OCI-LY3 (cell line): Measurements from ENCODE around the gene ATXN7L3.

Experiments used
- EZH2phosphoT487 ChIP-seq: fragments of 200-600 bp; shearing (Covaris generic); IDR thresholded peaks from 2 replicates; pipeline ENCODE4 v1.6.1; 2018; ENCODE audit warnings: antibody characterized with exemption, mixed run types, low read depth
- TF ChIP-seq, protein P1 (sequence below): fragments of 200-600, 300-600 bp; sonication (generic); IDR thresholded peaks from 2 replicates; pipeline ENCODE4 v1.5.1; 2014; ENCODE audit warnings: antibody characterized with exemption, low read length, low read depth

DNA sequence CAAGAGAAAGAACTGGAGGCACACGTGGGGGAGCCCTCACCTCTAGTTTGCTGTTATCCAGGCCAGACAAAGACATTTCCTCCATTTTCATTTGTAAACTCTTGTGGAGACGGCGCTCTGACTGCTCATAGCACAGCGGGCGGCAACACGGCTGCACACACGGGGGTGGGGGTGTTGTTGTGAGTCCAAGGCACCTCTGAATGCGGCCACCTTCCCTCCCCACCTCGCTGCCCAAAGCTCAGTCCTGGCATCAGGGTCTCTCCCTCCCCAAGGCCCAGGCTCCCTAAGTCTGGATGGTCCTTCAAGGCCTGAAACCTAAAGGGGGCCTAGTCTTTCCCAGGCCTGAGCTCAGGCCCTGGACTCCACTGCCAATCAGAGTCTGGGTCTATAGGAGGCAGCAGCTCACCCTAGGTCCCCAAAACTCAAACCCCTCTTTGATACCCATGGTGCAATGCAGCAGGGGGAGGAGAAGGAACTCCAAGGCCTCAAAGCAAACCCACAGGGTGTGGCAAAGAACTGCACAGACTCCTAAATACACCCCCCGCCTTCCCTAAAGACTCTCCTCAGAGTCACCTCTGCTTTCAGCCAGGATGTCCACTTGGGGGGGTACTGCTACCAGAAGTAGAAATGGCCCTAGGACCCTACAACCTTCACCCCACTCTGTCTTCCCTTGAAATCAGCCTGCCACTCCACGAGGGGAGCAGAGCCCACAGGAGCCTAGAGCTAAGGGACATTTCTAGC lies 1.5 kb downstream of the ATXN7L3 start:
- TF ChIP-seq, protein P1, sequence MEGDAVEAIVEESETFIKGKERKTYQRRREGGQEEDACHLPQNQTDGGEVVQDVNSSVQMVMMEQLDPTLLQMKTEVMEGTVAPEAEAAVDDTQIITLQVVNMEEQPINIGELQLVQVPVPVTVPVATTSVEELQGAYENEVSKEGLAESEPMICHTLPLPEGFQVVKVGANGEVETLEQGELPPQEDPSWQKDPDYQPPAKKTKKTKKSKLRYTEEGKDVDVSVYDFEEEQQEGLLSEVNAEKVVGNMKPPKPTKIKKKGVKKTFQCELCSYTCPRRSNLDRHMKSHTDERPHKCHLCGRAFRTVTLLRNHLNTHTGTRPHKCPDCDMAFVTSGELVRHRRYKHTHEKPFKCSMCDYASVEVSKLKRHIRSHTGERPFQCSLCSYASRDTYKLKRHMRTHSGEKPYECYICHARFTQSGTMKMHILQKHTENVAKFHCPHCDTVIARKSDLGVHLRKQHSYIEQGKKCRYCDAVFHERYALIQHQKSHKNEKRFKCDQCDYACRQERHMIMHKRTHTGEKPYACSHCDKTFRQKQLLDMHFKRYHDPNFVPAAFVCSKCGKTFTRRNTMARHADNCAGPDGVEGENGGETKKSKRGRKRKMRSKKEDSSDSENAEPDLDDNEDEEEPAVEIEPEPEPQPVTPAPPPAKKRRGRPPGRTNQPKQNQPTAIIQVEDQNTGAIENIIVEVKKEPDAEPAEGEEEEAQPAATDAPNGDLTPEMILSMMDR, result peak; percentile 14; the same call in 1 of the 2 replicates
- TF ChIP-seq EZH2phosphoT487, result no peak
